ENCODE data around the gene TRAPPC12. TPM values are rescaled to one million over a fixed set of nuclear protein-coding genes. Genes with fewer than 3 reads are reported as not detected.

TRAPPC12 gene
- total and polyA plus RNA-seq, 12 donors = 71.9 to 256 (median 89.6) TPM

DNA sequence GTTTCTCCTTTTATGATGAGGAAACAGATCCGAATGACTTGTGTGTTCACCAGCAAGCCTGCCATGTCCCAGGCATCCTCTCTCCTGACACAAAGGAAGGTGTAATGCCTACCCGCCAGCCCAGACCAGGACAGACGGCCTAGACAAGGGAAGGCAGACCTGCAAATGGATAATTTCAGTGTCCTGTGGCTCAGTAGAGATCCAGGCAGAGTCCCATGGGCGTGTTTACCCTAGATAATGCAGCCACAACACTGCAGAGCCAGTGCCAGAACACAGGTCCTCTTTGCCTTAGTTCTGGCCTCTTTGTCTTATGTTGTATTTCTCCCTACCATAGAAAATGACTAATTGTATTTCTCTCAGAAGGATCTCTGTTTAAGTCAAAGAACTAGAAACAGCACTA, 12.7 kb downstream of the TRAPPC12 start:
- ATAC-seq = no peak
- 94 to 96% methylated on average over 4 of the region's 4 CpGs for WGBS, 2 donors
- Histone ChIP-seq H3K27ac (no peak overlapping the region), H3K4me1 (no peaks in the 10 kb centered on the region), H3K27me3 (no peaks in the 10 kb centered on the region), H3K4me3 (no peak overlapping the region), H3K9me3 (peaks cover 0 to 24% (median 18%) of the 10 kb centered on the region in 11 donors), H3K36me3 (peaks cover 5 to 96% (median 21%) of the 10 kb centered on the region in 9 donors)
- intact Hi-C loops (cut with DNase I) = no loop called here
- DNase-seq = no peak
- TF ChIP-seq, protein P1, sequence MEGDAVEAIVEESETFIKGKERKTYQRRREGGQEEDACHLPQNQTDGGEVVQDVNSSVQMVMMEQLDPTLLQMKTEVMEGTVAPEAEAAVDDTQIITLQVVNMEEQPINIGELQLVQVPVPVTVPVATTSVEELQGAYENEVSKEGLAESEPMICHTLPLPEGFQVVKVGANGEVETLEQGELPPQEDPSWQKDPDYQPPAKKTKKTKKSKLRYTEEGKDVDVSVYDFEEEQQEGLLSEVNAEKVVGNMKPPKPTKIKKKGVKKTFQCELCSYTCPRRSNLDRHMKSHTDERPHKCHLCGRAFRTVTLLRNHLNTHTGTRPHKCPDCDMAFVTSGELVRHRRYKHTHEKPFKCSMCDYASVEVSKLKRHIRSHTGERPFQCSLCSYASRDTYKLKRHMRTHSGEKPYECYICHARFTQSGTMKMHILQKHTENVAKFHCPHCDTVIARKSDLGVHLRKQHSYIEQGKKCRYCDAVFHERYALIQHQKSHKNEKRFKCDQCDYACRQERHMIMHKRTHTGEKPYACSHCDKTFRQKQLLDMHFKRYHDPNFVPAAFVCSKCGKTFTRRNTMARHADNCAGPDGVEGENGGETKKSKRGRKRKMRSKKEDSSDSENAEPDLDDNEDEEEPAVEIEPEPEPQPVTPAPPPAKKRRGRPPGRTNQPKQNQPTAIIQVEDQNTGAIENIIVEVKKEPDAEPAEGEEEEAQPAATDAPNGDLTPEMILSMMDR (IDR thresholded peaks at IDR 0.05) = no peak

DNA sequence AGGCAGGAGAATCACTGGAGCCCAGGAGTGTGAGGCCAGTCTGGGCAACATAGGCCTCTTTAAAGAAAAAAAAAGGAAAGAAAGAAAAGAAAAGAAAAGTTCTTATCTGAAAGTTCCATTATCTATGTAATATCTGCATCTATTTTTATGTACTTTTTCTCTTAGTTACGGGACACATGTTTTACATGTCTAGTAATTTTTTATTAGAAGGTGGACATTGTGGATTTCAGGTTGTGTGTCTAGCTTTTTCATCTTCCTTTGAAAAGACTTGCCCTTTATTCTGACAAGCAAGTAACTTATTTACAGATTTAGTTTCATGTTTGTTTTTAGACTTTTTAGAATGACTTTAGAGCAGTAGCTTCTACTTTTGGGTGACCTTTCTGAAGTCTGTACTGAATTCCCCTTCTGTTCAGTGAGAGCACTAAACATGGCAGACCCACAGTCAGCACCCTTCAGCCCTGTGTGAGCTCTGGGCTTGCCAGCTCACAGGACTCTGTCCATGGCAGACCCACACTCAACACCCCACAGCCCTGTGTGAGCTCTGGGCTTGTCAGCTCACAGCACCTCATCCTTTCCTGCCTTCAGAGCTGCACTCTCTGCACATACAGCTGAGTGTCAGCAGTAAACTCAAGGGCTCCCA, 17.5 kb downstream of the TRAPPC12 start:
- Histone ChIP-seq H3K36me3 (peaks cover 0 to 83% (median 6%) of the 10 kb centered on the region in 9 donors), H3K27ac (no peak overlapping the region), H3K4me3 (no peak overlapping the region), H3K9me3 (peaks cover 0 to 26% (median 20%) of the 10 kb centered on the region in 11 donors), H3K4me1 (peaks cover 3 to 26% (median 22%) of the 10 kb centered on the region in 9 donors), H3K27me3 (no peaks in the 10 kb centered on the region)
- 96 to 100% methylated on average over 1 of the region's 1 CpG for WGBS, 2 donors
- intact Hi-C loops (cut with DNase I) = no loop called here
- no peak for ATAC-seq
- DNase-seq = no peak
- TF ChIP-seq, protein P1 (IDR thresholded peaks at IDR 0.05) = no peak

DNA sequence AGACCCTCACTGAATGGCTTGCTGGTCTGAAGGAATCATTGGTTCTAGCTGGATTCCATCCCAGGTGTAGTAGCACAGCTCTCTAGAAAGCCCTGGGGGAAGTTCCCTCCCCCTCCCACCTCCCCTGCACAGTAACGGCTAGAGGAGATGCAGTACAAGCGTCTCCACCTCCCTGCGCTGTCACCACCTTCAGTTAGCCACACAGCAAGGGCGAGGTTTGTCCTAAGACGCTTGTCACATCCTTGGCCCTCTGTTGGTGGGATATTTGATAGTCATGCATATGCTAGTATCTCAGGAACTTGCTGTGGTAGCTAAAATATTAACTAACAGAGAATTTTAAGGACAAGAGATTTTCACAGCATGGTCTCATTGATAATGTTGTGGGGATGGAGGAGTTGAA, 19.4 kb downstream of the TRAPPC12 start:
- H3K27me3 ChIP-seq = no peaks in the 10 kb centered on the region
- 77 to 78% methylated on average over 5 of the region's 5 CpGs for WGBS, 2 donors
- DNase-seq (no peak), ATAC-seq (no peak)
- H3K9me3 ChIP-seq = peaks cover 0 to 26% (median 20%) of the 10 kb centered on the region in 11 donors
- H3K36me3 ChIP-seq = peaks cover 0 to 83% (median 15%) of the 10 kb centered on the region in 9 donors
- TF ChIP-seq, protein P1 (IDR thresholded peaks at IDR 0.05) = no peak
- peaks cover 3 to 29% (median 22%) of the 10 kb centered on the region in 9 donors for H3K4me1 ChIP-seq
- no peak overlapping the region for H3K4me3 ChIP-seq
- intact Hi-C loops (cut with DNase I) = no loop called here
- peak overlapping the region in 1 of 10 donors; percentile 56 for H3K27ac ChIP-seq

DNA sequence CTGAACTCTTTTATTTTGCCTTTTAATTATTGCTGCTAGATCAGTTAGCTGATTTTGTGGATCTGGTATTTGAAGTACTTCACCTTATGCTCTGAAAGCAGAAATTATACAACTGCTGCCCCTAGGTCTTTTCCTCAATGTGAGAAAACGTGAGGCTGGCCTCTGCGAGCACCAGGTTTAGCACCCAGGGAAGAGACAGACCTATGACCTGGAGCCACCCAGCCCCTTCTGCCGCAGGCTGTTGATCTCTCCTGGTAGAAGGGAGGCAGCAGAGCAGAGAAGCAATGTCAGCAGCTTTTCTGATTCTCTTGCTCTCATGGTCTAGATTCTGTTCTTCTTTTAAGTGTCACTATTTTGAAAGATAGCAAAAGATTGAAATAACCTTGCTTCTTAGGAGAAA, 19.9 kb downstream of the TRAPPC12 start:
- TF ChIP-seq, protein P1 (IDR thresholded peaks at IDR 0.05) = no peak
- peak in 1 of 8 donors; percentile 6 for ATAC-seq
- H3K27ac ChIP-seq = peak overlapping the region in 6 of 10 donors; percentile 6 to 74 (median 40)
- peaks cover 0 to 26% (median 20%) of the 10 kb centered on the region in 11 donors for H3K9me3 ChIP-seq
- no peak overlapping the region for H3K4me3 ChIP-seq
- WGBS, 2 donors = 34 to 37% methylated on average over 3 of the region's 3 CpGs
- H3K36me3 ChIP-seq = peaks cover 0 to 83% (median 15%) of the 10 kb centered on the region in 9 donors
- peaks cover 3 to 34% (median 23%) of the 10 kb centered on the region in 9 donors for H3K4me1 ChIP-seq
- no peaks in the 10 kb centered on the region for H3K27me3 ChIP-seq
- intact Hi-C loops (cut with DNase I) = no loop called here
- DNase-seq = no peak

Measured in heart right ventricle (tissue), 16 donors.